Fibroblast of lung (primary cell): ENCODE measurements around the gene CLIP1. TPM values are rescaled to one million over a fixed set of nuclear protein-coding genes. Genes with fewer than 3 reads are reported as not detected.

Experiments
- DNase-seq, 2 donors: peaks; one replicate each; pipeline versions ENCODE4 v3.0.0 to v3.0.0-alpha.2; 2010; ENCODE audit warnings: low read depth in 2 of 2
- H2AFZ ChIP-seq: 2 replicates; pipeline ENCODE4 v1.5.1; 2012; ENCODE audit warnings: low read length, control low read depth, inconsistent platforms
- H3K27ac ChIP-seq: 2 replicates; pipeline ENCODE4 v1.5.1; 2011; ENCODE audit warnings: low read length, control low read depth; ENCODE audit not compliant: insufficient read depth
- H3K27me3 ChIP-seq: 2 replicates; pipeline ENCODE4 v1.5.1; 2011; ENCODE audit warnings: mild to moderate bottlenecking, low read length; ENCODE audit not compliant: control insufficient read depth, insufficient read depth
- H3K36me3 ChIP-seq: 2 replicates; pipeline ENCODE4 v1.5.1; 2011; ENCODE audit warnings: low read length; ENCODE audit not compliant: control insufficient read depth, insufficient read depth
- H3K4me1 ChIP-seq: 2 replicates; pipeline ENCODE4 v1.5.1; 2011; ENCODE audit warnings: low read length; ENCODE audit not compliant: control insufficient read depth, insufficient read depth; ENCODE audit errors: extremely low read depth
- H3K4me2 ChIP-seq: 2 replicates; pipeline ENCODE4 v1.5.1; 2011; ENCODE audit warnings: low read length, control low read depth; ENCODE audit not compliant: insufficient read depth; ENCODE audit errors: extremely low read depth
- H3K4me3 ChIP-seq, 4 experiments: fragments of 200-600 bp in 1 of 4; sonication (generic) in 1 of 4; replicated peaks in 1 of 4; 2 replicates each; pipeline ENCODE4 v1.5.1; 2011 to 2016; ENCODE audit warnings: low read length in 4 of 4, low read depth in 3 of 4, mild to moderate bottlenecking in 3 of 4, control low read depth in 2 of 4, inconsistent platforms in 1 of 4, mixed read lengths in 1 of 4; ENCODE audit not compliant: insufficient read depth in 1 of 4; ENCODE audit errors: control extremely low read depth in 1 of 4
- H3K79me2 ChIP-seq: 2 replicates; pipeline ENCODE4 v1.5.1; 2012; ENCODE audit warnings: mild to moderate bottlenecking, low read length, inconsistent platforms; ENCODE audit not compliant: control insufficient read depth, insufficient read depth
- H3K9ac ChIP-seq: 2 replicates; pipeline ENCODE4 v1.5.1; 2011; ENCODE audit warnings: mild to moderate bottlenecking, low read length, control low read depth; ENCODE audit not compliant: insufficient read depth
- H3K9me3 ChIP-seq: 2 replicates; pipeline ENCODE4 v1.5.1; 2012; ENCODE audit warnings: low read depth, low read length; ENCODE audit not compliant: control insufficient read depth, insufficient read depth
- H4K20me1 ChIP-seq: 2 replicates; pipeline ENCODE4 v1.5.1; 2011; ENCODE audit warnings: low read length; ENCODE audit not compliant: control insufficient read depth, insufficient read depth; ENCODE audit errors: extremely low read depth
- EZH2 ChIP-seq: IDR thresholded peaks from 2 replicates; pipeline ENCODE4 v1.5.1; 2012; ENCODE audit warnings: low read length, control low read depth, mild to moderate bottlenecking; ENCODE audit errors: missing control alignments
- polyA plus RNA-seq, 2 donors: library from polyadenylated mRNA; depleted of rRNA in 1 of 2; stranded (reverse) in 1 of 2; unstranded in 1 of 2; fragments of >200 nt; gene quantifications; 2 replicates each; pipeline ENCODE4 v1.2.1, GENCODE V29; 2011 to 2012; ENCODE audit warnings: missing spikeins in 1 of 2
- total RNA-seq: library from RNA; depleted of rRNA; stranded (reverse); fragments of >200 nt; gene quantifications from 2 replicates; pipeline ENCODE4 v1.2.1, GENCODE V29; 2014
- TF ChIP-seq, protein P1 (sequence below), 2 donors: IDR thresholded peaks in 1 of 2; conservative IDR thresholded peaks in 1 of 2; 1 replicate in 1 of 2; 2 replicates in 1 of 2; pipeline ENCODE4 v1.5.1; 2011 to 2012; ENCODE audit warnings: low read length in 2 of 2, control low read depth in 1 of 2, inconsistent platforms in 1 of 2, low read depth in 1 of 2, mild to moderate bottlenecking in 1 of 2

CLIP1 gene
- total and polyA plus RNA-seq, 2 donors (not counting 1 experiment from before 2014, with no cell fraction given), result 75.5 to 147 TPM

DNA sequence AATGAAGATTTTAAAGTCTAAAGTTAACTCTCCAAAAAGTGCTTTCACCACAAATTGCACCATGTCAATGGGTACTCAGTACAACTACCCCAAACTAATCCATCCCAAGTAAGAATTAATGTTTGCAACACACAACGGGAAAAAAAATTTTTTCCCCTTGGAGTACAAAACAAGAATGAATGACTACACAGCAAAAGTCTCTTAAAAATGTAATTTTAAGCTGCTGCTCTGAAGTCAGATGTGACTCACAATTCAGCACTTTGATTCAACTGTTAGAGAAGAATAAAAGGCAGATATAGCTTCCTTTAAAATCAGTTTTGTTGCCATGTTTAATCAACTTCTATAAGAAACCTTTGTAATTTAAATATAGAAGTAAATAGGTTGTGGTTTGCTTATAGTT, 113.7 kb downstream of the CLIP1 start:
- Histone ChIP-seq H3K4me2 (no peak overlapping the region), H3K9me3 (no peaks in the 10 kb centered on the region), H3K36me3 (peaks cover 6% of the 10 kb centered on the region), H3K27me3 (no peaks in the 10 kb centered on the region), H3K9ac (no peak overlapping the region), H2AFZ (no peak overlapping the region), H3K79me2 (no peaks in the 10 kb centered on the region), H3K27ac (no peak overlapping the region), H3K4me1 (peaks cover 11% of the 10 kb centered on the region), H4K20me1 (no peaks in the 10 kb centered on the region), H3K4me3 (no peak overlapping the region)
- DNase-seq, result peak in 1 of 2 donors; percentile 50
- TF ChIP-seq, protein P1, sequence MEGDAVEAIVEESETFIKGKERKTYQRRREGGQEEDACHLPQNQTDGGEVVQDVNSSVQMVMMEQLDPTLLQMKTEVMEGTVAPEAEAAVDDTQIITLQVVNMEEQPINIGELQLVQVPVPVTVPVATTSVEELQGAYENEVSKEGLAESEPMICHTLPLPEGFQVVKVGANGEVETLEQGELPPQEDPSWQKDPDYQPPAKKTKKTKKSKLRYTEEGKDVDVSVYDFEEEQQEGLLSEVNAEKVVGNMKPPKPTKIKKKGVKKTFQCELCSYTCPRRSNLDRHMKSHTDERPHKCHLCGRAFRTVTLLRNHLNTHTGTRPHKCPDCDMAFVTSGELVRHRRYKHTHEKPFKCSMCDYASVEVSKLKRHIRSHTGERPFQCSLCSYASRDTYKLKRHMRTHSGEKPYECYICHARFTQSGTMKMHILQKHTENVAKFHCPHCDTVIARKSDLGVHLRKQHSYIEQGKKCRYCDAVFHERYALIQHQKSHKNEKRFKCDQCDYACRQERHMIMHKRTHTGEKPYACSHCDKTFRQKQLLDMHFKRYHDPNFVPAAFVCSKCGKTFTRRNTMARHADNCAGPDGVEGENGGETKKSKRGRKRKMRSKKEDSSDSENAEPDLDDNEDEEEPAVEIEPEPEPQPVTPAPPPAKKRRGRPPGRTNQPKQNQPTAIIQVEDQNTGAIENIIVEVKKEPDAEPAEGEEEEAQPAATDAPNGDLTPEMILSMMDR (conservative IDR thresholded peaks at IDR 0.05 in 1 of 2, IDR thresholded peaks at IDR 0.05 in 1 of 2; ENCODE audit: low read depth in 1 of 2, low read length in 2 of 2), result no peak
- TF ChIP-seq EZH2, result no peak

DNA sequence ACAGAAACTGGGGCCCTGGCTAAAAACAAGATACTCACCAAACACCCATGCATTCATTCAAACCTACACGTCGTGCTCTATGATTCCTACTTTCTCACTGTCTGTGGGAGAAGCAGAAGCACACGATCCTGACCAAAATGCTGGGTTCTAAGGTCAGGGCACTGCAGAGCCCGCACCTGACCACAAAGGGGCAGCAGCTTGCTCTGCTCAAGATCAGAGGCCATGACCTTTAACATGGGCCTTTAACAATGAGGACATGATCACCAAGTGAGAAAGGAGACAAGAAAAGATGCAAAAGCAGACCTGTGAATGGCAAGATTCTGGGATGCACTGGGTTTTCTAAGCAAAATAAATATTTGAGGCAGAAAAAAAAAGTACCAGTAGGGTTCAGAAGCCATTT, 116.1 kb downstream of the CLIP1 start:
- no peak for DNase-seq
- Histone ChIP-seq H3K4me2 (no peak overlapping the region), H4K20me1 (no peaks in the 10 kb centered on the region), H2AFZ (no peak overlapping the region), H3K79me2 (no peaks in the 10 kb centered on the region), H3K36me3 (peaks cover 5% of the 10 kb centered on the region), H3K4me1 (peaks cover 12% of the 10 kb centered on the region), H3K4me3 (no peak overlapping the region), H3K27ac (no peak overlapping the region), H3K9ac (no peak overlapping the region), H3K27me3 (no peaks in the 10 kb centered on the region), H3K9me3 (no peaks in the 10 kb centered on the region)
- TF ChIP-seq, protein P1 (conservative IDR thresholded peaks at IDR 0.05 in 1 of 2, IDR thresholded peaks at IDR 0.05 in 1 of 2; ENCODE audit: low read depth in 1 of 2, low read length in 2 of 2), result no peak
- no peak for TF ChIP-seq EZH2

DNA sequence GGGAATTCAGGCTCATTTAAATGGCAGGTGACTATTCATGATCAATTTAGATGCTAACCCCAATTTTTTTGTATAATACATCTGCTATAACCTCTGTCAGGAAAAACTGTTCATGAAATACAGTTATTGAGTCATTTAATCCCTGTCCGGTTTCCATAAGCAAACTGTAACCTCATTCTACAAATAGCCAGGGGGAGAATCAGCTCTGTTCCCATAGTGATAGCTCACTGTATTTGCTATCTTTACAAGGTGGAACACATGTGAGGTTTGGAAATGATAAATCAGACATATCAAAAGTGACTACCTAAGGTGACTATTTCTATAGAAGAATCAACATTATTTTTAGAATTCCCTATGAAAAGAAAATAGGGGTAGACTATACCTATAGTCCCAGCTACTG, 117.5 kb downstream of the CLIP1 start:
- TF ChIP-seq, protein P1 (conservative IDR thresholded peaks at IDR 0.05 in 1 of 2, IDR thresholded peaks at IDR 0.05 in 1 of 2; ENCODE audit: low read depth in 1 of 2, low read length in 2 of 2), result no peak
- TF ChIP-seq EZH2, result no peak
- Histone ChIP-seq H3K9me3 (no peaks in the 10 kb centered on the region), H3K4me1 (peaks cover 12% of the 10 kb centered on the region), H4K20me1 (no peaks in the 10 kb centered on the region), H3K27ac (no peak overlapping the region), H3K4me3 (no peak overlapping the region), H3K36me3 (peaks cover 5% of the 10 kb centered on the region), H3K79me2 (no peaks in the 10 kb centered on the region), H3K9ac (no peak overlapping the region), H3K27me3 (no peaks in the 10 kb centered on the region), H2AFZ (no peak overlapping the region), H3K4me2 (no peak overlapping the region)
- DNase-seq, result no peak
